Neural progenitor cell (in vitro differentiated cells): Measurements from ENCODE around the gene PDE1A.

Source experiments
- CTCF ChIP-seq: fragments of 200-600 bp; sonication (generic); IDR thresholded peaks from 2 replicates; pipeline ENCODE4 v1.5.1; 2017; ENCODE audit warnings: antibody characterized with exemption, mild to moderate bottlenecking
- EZH2 ChIP-seq: fragments of 200-600 bp; sonication (generic); IDR thresholded peaks from 2 replicates; pipeline ENCODE4 v1.6.1; 2017; ENCODE audit warnings: antibody characterized with exemption, mild to moderate bottlenecking, moderate library complexity

DNA sequence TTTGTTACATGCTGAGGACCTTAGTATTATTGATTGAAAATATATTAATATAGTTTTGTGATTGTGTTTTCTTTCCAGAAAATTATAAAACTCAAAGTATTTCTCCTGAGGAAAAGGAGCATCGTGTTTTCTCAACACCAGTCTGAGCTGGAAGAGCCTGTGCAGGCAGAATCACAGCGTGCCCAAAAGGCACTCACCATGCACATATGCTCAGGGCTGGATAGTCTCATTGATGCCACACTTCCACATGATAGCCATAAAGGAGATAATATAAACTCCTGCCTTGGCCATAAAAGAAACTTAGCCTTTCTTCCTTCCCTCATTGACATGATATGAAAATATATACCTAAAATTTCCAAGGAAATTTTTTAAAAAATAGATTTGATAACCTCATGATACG is 4.0 kb downstream of the PDE1A start:
- TF ChIP-seq EZH2 (no peak), CTCF (no peak)
